GM12872 (cell line): ENCODE results near the gene CNNM2.

Source experiments
- CTCF ChIP-seq: IDR thresholded peaks from 3 replicates; pipeline ENCODE4 v1.5.1; 2011; ENCODE audit warnings: low read depth, mild to moderate bottlenecking, low read length, moderate library complexity; ENCODE audit not compliant: insufficient read depth

CNNM2 gene

GRCh38 chr10:103104721-103105120, 186.6 kb downstream of the CNNM2 start:
- TF ChIP-seq CTCF: no peak

DNA sequence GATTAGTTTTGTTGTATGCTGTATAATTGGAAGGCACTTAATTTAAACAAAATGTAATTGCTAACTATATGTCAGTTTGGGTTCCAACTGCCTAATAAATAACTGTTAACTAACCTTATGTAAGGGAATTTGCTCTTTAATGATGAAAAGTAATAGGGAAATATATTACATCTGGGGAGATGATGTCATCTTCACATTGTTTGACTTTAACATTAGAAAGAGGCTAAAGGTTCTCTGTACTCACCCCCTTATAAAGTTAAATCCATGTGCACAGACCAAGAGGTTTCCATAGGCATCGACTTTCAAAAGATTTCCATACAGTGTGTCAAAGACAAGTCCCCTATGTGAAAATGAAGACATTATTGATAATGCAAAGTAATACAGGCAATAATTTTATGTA, 187.4 kb downstream of the CNNM2 start:
- no peak for TF ChIP-seq CTCF

DNA sequence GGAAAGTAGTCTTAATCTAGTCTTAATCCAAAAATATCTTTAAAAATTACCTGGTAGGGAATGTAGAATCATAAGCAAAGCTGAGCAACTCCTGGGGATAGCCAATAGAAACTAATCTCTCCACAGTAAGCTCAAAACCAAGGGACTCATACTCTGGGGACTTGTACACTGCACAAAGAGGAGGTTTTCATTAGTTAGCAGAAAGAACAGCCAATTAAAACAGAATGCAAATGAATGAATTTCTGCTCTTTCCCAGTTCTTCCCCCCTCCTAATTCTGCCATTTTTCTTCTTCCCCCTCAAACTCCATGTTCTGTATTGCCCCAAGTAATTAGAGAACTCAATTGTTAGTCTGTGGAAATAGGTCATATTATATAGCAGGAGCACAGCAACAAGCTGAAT, 188.4 kb downstream of the CNNM2 start:
- no peak for TF ChIP-seq CTCF

GRCh38 chr10:103109821-103110220, 191.7 kb downstream of the CNNM2 start:
- no peak for TF ChIP-seq CTCF

- no peak for TF ChIP-seq CTCF
Measured at GRCh38 chr10:103110407-103110806, 192.3 kb downstream of the CNNM2 start.

DNA sequence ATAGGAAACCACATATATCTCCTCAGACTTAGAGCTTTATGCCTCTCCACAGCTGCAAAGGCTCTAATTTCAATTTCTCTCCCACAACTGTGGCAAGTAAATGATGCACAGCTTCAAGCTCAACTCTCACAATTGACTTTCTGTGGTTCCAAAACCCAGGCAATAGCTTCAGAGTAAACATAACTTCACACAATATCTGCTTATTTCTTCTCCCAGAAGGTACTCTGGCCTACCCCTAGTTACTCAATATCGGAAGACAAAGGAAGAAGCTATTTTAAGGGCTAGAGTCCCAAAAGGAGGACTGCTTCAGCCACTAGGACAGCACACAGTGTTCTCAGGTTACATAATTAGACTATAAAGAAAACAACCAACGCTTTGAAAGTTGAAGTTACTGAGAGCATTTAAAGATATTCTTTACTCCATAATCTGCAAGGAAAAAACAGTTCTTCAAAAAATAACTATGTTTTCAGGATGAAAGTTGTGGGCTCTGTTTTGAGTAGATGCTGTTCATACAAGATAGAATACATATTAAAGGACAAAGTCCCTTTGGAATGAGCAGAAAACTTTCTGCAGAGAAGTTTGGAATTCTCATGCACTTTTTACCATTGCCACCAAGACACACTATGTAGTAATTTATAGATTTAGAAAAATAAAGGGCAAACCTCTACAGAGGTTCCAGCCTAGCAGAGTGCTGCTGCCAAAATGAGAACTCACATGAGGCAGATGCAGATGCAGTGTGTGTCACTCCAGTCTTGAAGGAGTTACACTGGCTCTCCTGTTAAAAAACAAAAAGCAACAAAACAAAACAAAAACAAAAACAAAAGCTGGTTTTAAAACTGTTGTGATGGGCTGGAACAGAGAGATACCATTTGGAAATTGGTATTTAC, 193.2 kb downstream of the CNNM2 start:
- no peak for TF ChIP-seq CTCF

DNA sequence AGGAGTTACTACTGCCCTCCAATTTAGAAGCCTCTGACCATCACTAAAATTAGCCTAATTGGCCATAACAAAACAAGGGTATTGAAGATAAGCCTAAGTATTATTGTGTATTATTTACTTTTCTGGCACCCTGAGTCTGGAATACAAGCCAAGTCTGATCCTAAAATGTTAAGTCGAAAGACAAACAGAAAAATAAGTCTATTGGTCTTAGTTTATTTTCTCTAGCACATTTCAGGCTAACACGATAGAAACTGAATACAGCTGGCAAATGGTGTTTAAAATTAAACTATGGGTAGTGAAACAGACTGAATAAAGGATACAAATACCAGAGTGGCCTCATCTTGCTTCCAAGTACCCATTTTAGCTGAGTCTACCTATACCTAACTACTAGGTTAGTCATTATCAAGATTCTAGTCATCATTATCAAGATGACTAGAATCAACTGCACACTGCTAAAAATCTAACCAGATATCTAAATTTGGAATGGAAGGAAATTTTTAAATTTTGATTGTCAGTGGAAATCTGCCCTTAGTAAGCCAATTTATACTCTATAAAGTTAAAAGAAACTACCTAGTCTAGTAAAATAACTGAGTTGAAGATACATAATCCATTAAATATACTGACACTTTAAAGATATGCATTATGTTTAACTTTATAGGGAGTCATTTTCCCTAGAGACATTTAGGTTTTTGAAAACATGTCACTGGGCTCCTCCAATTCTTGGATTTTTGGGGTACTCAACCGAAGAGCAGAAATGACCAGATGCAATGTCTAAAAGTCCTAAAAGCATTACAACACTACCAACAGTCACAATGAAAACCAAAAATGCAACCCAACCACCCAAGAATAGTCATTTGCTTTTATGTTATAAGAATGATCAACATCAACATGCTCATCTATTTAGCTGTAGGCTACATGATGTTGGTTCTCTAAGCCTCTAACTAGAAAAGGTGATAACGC, 194.1 kb downstream of the CNNM2 start:
- no peak for TF ChIP-seq CTCF
